ENCODE measurements around the gene CDK19.
"Not testable (repeated sequence)": the region's sequence is repeated elsewhere in the genome, so short reads cannot be mapped to it uniquely, and the experiment has no call there.

GRCh38 chr6:110719601-110720000, 95.7 kb downstream of the CDK19 start:
- TF ChIP-seq CTCF (IDR thresholded peaks at IDR 0.05; ENCODE audit: low read length); EZH2 (IDR thresholded peaks at IDR 0.05; ENCODE audit: borderline replicate concordance, low read length): not testable (repeated sequence)

All from OCI-LY1 (cell line).